Esophagus squamous epithelium (tissue), 4 donors: ENCODE data around the gene TPD52L1.

Source experiments
- CTCF ChIP-seq, 6 experiments: fragments of 450-650 bp in 4 of 6; fragments of 200-600 bp in 2 of 6; sonication (generic) in 2 of 6; IDR thresholded peaks; one replicate each; pipeline ENCODE4 v1.5.1; 2016 to 2019; ENCODE audit warnings: antibody characterized with exemption in 6 of 6, mild to moderate bottlenecking in 4 of 6, moderate library complexity in 4 of 6
- POLR2A ChIP-seq, 4 donors: fragments of 450-650 bp; IDR thresholded peaks; one replicate each; pipeline ENCODE4 v1.6.1; 2017; ENCODE audit warnings: antibody characterized with exemption in 4 of 4, mild to moderate bottlenecking in 4 of 4, moderate library complexity in 3 of 4

- TF ChIP-seq CTCF (IDR thresholded peaks at IDR 0.05), result no peak
- TF ChIP-seq POLR2A (IDR thresholded peaks at IDR 0.05), result no peak
These were observed 116.8 kb downstream of the TPD52L1 start for GRCh38 chr6:125270380-125270779.
